HG03097 (cell line): ENCODE data around the gene CIROP.
A peak's percentile ranks its signal among the peaks of the same experiment; 100 is the strongest.

Experiments
- ATAC-seq: cut with Tn5 transposase; IDR thresholded peaks from one replicate; pipeline ENCODE4 v1.9.1; 2021; ENCODE audit not compliant: unreplicated experiment, low FRiP score

Gene CIROP

DNA sequence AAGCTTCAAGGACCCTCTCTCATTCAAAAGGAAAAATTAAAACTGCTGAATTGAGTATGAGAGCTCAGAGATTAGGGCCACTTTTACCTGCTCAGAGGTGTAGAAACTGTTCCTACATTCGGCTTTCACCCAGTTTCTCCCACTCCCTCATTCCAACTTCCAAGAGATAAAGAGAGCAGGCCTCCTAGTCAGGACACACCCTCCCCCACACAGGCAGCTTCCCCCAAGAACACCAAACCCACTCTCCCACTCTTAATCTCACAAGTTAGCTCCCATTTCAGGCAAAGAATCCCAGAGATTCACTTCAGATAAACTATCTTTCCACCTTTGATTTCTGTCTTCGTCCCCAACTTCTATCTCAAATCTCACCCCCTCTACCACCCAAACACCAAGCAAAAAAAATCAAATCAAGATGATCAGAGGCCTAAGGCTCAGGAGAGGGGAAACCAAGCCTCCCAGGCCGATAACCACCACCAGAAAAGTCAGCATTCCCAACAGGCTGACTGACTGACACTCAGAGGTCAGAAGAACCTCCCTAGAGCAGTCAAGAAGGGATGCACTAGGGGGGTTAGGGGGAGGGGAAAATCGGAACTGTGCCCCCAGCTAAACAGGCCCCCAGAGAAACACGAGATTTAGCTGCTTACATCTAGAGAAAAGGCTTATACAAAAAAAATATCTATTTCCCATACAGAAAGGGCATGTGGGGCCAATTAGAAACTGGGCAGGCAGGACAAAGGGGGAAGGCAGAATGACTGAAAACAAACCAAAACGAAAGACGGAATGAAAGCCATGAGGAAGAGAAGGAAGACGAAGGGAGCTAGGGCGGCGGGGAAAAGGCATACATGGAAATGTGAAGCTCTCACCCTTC lies 34.3 kb downstream of the CIROP start:
- no peak for ATAC-seq

DNA sequence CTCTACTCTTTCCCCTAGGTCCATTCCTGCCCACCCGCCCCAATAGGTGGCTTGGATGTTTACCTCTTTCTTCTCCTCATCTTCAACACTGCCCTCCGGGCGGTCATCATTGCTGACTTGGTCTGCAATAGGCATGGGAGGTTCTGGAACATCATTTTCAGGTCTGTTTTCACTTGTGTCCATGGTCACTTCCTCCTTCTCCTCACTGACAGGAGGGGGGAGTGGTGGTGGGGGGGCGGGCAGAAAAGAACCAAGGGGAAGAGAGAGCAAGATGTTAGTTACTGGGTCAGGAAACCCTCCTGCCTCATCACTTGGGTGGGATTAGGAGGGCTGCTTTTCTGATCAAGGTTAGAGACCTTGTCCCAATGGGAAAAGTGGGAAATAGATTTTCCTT lies 35.4 kb downstream of the CIROP start:
- no peak for ATAC-seq

DNA sequence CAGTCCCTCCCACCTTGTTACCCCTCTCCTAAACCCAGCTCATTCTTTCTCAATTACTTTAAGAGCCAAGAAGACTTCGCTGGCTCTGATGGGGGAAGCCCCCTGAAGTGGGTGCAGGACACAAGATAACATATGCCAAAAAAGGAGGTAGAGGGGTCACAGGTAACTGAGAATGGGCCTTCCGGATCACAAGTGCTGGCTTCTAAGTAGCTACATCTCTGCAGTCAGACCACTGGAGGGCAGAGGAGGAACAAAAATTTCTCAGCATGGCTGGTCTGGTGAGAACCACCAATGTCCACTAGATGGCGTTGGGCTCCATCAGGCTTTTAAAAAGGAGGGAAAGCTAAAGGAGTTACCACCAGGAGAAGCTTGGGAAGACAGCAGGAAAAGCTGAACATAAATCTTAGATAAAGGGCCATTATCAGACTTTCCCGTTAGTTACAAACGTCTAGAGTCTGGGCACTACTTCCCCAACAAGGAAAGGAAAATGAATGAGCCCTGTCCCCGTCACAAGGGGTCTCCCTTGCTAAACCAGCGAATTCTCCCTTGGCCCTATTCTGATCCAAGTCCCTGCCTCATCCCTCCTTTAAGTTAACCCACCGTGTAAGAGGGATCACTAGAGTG lies 35.9 kb downstream of the CIROP start:
- ATAC-seq: peak; percentile 68

DNA sequence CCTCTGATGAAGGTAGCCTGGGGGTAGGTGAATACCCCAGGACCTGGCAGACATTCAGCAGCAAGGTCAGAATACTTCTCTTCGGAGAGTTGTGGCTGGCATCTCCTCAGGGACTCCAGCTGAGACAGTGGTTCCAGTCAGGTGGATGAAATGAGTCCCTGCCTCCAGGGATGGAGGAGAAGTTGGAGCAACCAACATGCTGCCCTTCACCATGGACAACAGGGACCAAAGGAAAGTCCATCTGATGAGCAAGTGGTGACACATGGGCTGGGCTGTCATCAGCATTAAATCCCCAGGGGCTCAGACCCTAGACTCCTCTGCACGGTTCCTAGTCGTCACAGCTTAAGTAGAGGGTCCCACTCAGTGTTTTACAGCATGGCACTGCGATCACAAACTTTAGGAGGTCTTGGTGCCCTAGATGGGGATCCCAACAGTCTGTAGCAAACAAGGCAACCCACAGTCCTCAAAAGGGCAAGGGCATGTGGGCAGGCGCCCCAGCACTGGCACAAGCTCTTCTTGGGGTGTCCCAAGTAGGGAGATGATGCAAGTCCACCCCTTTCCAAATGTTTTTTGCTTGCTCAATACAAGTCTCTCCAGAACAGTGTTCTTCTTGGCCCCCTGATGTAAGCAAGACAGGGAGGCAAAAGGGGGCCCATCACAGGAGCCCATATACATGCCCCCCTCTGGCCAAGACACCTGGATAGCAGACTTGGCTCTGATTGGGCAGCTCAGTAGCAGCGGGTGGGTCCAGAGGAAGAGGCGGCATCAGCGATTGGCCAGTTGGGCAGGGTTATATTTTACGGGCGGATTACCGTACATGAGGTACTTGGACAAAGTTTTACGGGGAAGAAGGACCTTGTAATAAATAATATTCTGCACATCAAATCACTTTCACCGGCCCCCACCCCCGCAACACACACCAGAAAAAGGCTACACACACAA lies 36.7 kb downstream of the CIROP start:
- no peak for ATAC-seq

DNA sequence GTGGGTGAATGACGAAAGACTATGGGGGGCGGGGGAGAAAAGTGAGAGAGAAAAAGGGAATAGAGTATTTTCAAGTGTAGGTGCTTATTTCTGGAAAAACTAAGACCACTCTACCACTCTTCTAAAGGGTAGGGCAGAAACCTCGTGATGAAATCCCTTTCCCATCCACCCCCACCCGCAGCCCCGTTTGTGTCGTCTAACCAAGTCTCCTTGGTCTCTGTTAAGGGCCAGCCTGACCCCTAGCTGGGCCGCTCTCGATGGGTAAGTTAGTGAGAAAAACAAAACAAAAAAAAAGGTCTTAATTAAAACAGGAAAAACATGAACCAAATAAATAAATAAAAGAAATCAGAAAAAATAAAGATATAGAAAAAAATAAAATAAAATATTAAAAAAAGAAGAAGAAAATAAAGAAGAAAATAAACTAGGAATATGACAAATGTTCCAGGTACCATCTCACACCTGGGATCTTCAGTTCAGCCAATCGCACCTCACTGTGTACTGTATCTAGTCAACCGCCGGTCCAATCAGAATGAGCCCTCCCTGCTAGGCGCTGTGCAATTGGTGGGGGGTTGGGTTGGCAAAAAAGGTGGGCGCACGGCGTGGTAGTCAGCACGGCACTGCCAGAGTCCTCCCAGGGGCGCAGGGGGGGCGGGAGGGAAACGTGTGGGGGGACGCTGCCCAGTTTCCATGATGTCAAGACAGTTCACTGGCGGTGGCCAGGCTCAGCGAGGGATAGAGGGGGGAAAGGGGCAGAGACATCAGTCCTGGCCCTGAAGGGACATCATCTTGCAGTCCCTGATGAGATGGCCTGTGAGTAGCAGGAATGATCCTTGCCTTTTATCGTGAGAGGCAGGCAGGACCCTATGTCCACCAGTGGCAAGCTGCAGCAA lies 37.7 kb downstream of the CIROP start:
- no peak for ATAC-seq

DNA sequence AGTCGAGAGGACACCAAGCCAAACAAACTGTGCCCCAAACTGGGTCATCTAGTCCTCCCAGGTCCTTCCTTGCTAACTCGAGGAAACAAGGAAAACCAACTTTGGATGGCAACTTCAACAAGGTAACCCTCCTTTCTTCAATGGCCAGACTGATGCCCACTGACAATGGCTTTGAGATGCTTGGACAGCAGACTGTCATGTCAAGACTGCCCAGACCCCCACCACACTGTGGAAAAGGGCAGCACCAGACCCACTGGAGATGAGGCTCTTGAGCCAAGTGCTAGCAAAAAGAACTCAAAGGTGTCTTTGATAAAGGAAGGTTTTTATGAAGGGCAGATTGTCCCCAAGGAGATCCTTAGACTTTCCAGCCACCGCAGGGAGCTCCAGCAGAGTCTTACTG lies 38.4 kb downstream of the CIROP start:
- ATAC-seq: no peak

DNA sequence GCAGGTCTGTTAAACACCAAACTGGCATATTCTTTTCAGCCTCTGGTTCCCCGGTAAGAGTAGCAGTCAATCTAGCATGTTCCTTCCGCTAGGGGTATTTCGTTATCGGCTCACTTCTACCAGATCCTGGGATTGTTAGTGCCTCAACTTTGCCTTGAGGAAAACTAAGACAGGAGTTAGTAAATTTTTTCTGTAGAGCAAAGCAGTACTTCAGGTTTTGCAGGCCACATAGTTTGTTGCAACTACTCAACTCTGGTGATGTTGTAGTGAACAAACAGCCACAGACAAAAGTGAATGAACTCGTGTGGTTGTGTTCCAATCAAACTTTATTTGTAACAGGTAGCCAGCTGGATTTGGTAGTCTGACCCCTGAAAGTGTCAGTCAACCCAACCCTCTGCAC lies 41.2 kb downstream of the CIROP start:
- no peak for ATAC-seq

DNA sequence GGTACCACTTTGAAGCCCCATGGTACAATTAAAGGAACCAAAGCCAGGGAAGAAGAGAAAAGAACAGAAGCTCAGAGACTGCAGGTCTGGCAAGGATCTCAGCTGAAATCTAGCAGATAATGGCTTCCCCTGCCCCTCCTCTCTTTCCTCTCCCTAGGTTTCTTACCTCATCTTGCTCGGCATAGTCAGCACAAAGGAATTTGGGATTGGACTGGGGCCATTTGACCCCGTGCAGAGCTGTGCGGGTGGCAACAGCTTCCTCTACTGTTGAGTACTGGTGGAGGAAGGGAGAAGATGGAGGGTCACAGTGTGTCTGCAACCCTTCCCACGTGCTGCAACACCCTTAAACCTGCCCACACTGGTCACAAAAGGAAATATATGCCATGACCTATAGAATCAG lies 42.8 kb downstream of the CIROP start:
- no peak for ATAC-seq

DNA sequence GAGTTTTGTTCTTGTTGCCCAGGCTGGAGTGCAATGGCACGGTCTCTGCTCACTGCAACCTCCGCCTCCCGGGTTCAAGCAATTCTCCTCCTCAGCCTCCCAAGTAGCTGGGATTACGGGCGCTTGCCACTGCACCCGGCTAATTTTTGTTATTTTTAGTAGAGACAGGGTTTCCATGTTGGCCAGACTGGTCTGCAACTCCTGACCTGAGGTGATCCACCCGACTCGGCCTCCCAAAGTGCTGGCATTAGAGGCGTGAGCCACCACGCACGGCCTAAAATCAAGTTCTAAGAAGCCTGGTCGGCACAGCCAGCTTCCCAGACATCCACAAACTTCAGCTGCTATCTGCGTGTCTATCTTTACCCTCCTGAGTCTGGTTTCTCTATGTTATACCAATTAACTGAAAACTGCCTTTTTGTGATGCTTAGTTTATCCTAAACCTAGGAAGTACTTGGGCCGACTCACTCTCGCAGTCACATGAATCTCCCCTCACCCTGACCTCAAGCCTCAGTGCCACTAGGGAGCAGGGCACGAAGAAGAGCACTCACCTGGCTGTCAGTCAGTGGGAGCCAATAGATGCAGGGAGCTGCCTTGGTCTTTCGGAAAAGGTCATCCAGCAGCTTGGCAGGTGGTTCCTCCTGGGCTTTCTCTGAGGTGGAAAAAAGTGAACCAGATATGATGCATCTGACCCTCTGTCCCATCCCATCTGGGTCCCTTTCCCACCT lies 44.1 kb downstream of the CIROP start:
- no peak for ATAC-seq

DNA sequence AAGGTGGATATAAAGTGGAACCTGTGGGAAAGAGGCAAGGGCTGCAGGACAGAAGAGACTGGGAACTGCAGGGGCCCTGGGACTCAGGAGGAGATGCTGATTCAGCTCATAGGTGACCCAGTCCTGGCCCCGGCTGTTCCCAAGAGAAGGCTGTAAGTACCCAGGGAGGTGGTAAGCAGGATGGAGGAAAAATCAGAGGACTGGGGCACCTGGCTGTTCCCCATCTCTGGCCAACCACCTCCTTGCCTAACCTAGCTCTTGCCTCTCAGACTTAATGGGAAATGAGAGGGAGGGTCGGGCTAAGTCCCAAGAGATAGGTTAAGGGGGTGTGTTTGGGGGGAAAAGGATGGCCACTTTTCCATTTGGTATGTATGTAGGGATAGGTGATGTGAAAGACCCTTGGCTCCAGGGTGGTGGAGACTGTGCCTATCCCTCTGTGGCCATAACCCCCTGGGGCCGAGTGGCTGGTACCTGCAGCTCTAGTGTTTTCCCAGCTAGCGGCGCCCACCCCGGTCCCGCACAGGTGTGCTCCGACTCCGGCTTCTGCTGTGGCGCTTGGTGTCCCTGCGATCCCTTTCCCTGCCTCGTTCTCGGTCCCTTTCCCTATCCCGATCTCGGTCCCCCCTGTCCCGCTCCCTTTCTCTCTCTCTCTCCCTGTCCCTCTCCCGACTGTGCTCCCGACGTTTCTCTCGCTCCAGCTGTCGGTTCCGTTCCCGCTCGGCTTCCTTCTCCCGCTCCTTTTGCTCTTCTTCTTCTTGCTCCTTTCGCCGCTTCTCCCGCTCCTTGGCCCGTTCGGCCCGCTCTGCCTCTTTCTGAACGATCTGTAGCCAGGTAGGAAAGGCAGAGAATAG lies 45.9 kb downstream of the CIROP start:
- no peak for ATAC-seq

DNA sequence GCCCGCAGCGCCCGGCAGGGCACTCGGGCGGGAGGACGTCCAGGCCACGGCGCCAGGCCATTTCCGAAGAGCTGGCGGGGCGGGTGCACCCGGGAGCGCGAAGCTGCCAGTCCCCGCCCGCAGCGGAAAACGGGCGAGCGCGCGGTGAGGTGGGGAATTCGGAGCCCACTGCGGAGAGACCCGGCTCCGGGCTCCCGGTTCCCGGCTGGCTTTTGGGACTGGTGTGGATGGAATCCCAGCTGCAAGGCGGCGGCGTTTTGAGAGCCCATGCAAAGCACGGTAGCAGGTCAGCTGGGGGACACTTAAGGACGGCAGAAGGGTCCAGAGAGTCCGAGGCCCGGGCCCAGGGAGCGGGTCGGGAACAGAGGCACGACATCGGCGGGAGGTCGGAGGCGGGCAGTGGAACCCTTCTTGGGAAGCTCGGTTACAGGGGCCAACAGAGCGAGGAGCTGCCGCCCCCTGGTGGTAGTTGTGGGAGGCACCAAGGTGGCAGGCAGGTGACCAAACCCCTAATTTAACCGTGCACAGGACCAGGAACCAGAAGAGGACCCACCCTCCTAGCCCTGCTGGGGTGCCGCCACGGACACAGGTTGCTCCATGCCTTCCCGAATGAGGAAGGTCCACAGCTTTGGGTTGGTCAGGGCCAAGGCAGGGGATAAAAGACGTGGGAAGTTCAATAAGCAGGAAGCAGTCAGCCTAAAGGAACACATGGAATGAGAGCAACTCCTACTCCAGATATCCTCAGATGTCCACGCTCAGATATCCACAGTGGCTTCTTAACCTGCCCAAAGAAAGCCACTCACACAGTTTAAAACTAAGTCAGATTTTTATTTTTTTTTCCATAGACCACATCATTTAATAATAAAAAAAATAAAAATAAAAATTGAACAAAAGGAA lies 46.8 kb downstream of the CIROP start:
- ATAC-seq: peak; percentile 56

DNA sequence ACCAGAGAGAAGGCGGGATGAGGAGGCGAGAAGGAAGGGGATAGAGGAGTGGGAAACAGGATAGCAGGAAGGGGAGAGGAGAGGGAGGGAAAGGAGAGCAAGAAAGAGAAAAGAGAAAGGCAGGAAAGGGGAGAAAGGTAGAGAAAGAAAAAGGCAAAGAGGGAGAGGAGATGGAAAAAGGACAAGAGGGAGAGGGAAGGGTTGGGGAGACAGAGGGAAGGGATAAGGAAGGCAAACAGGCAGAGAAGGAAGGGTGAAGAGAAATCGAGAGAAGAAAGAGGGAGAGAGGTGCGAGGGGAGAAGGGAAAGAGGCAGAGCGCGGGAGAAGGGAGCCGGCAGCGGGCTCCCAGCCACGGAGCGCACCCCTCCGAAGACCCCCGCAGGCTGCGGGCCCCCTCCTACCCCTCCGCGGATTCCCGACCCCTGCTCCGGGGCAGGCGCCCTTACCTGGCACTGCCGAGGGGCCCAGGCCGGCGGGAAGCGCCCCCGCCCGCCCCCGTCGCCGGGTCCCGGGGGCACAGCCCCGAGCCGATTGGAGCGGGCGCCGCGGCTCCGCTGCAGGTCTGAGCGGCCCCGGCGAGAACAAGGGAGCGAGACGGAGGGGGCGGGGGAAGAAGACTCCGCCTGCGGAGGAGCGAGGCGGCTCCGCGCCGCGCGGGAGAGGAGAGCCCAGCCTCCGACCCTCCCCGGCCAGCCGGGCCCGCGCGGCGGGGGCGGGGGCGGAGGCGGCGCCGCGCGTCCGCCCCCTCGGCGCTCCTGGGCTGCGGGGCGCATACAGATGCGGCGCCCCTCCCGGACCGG lies 47.6 kb downstream of the CIROP start, which contains the start of gene CDH24:
Gene CDH24, minus strand, starts transcription at position 565 of the 801 bp plus-strand sequence. CDS start 1,787 bp downstream, outside the sequence.
- ATAC-seq: peak; percentile 33

DNA sequence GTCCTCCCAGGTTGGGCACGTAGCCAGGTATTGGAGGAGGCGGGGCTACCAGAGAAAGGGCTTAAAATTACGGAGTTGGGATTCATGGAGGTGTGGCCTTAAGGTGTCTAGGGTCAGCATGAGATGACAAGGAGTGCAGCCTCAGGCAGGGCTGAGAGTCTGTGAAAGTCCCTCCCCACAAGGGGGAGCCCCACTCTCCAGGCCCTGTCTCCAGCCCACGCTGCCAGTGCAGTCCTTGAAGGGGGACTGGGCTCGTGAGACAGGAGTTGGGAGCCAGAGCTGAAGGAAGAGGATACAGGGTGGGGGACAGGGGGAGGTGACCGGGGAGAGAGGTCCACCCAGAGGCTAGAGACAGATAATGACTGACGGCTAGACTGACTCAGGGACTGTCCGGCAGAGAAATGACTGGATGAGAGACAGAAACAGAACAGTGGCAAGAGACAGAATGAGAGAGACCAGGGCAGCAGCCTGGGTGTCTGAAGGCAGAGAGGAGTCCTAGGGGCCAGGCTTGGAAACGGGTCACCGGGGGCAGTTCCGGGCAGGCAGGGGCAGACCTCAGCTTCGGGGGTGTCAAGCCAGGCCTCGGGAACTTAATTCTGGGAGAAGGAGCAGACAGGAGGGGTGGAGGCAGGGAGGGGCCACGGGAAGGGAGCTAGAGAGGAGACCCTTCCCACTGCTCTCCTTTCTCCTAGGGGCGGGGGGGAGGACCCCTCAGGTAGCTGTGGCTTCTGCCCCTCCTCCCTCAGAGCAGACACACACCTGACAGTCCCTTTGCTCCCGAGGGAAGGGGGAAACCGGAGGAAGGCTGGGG lies 48.4 kb downstream of the CIROP start:
- ATAC-seq: no peak

DNA sequence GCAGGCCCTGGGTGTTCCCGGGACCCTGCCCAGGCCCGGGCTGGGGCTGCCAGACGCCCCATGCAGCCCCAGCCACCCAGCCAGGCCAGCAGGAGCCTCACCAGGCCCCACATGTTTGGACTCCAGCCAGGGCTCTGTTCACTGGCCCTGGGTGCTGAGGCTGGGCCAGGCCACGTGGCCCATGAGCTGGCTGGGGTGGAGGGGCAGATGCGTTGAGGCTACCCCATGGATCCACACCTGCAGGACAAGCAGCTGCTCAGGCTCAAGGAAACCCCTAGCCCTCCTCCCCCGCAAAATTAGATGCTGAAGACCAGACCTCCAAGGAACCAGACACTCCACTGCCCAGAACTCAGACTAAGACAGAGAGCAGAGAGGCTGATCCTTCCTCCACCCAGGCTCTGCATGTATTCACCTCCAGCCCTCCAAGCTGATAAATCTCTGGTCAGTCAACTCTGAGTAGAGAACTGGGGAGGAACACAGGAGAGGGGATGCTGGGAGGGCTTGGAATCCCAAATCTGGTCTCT lies 49.1 kb downstream of the CIROP start:
- no peak for ATAC-seq

DNA sequence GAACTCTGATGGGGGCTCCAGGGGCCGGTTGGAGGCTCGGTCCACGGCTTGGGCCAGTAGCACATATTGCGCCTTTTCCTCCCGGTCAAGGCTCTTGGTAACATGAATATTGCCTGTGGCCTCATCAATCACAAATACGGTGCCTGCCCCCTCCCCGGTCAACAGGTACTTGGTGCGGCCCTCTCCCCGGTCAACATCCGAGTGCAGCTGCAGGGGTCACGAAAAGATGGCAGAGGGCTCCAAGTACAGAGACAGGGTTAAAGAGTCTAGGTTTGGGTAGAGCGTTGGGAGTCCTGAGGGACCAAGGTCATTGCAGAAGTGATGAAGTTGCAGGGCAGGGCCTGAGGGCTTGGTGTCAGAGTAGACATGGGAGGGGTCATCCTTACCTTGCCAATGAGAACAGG lies 49.6 kb downstream of the CIROP start:
- ATAC-seq: no peak
